GM12878 (cell line): Measurements from ENCODE around the gene FXYD3. TPM values are rescaled to one million over a fixed set of nuclear protein-coding genes. Genes with fewer than 3 reads are reported as not detected.

Source experiments
- ATAC-seq: fragments of 200-7000 bp; cut with Tn5 transposase; 3 replicates; pipeline ENCODE4 v1.9.1; 2020; ENCODE audit warnings: mild to moderate bottlenecking, moderate library complexity
- BruUV-seq: library from RNA; stranded (reverse); fragments of 400-500 nt; replicated peaks from 2 replicates; lab custom pipeline; 2021; lab: Mats Ljungman, UMichigan
- CTCF ChIA-PET: fragments of 300-600 bp; sonication (Branson Sonifier 250); formaldehyde crosslinking; extraction: SDS; loops from one replicate; lab custom pipeline; 2021; ENCODE audit warnings: inconsistent platforms; lab: Yijun Ruan, JAX
- POLR2A ChIA-PET: fragments of 350-600 bp; formaldehyde crosslinking; extraction: SDS; loops from one replicate; lab custom pipeline; 2021; ENCODE audit warnings: inconsistent platforms; lab: Charles Lee
- RAD21 ChIA-PET: fragments of 300-600 bp; sonication (Branson Sonifier 250); formaldehyde crosslinking; loops from one replicate; lab custom pipeline; 2023; ENCODE audit warnings: antibody characterized with exemption; ENCODE audit not compliant: unreplicated experiment; lab: Charles Lee
- SMC1A ChIA-PET: fragments of 300-600 bp; sonication (Branson Sonifier 250); formaldehyde crosslinking; loops from one replicate; lab custom pipeline; 2023; ENCODE audit not compliant: unreplicated experiment, uncharacterized antibody; lab: Charles Lee
- DNase-seq: peaks from one replicate; pipeline ENCODE4 v3.0.0-alpha.2; 2011; ENCODE audit warnings: low read depth, low spot score
- FAIRE-seq: peaks from 3 replicates; lab custom pipeline; 2011; peaks lifted over from hg19 to GRCh38; lab: Jason Lieb, UNC
- H2AFZ ChIP-seq: 2 replicates; pipeline ENCODE4 v1.6.0; 2011; ENCODE audit warnings: low read depth, low read length, control low read depth; ENCODE audit not compliant: control insufficient read depth
- H3K27ac ChIP-seq: 2 replicates; pipeline ENCODE4 v1.5.1; 2011; ENCODE audit warnings: control low read depth; ENCODE audit not compliant: control insufficient read depth, insufficient read depth
- H3K27me3 ChIP-seq, 2 experiments: replicated peaks in 1 of 2; 2 replicates each; pipeline versions ENCODE4 v1.6.0 to v1.6.1; 2011; ENCODE audit warnings: low read length in 1 of 2; ENCODE audit not compliant: control insufficient read depth in 2 of 2, insufficient read depth in 2 of 2
- H3K36me3 ChIP-seq, 2 experiments: 2 replicates each; pipeline ENCODE4 v1.5.1; 2011; ENCODE audit warnings: low read length in 1 of 2; ENCODE audit not compliant: control insufficient read depth in 2 of 2, insufficient read depth in 2 of 2
- H3K4me1 ChIP-seq: 2 replicates; pipeline ENCODE4 v1.6.1; 2011; ENCODE audit warnings: mild to moderate bottlenecking, low read length, moderate library complexity, mixed read lengths; ENCODE audit not compliant: control insufficient read depth, insufficient read depth
- H3K4me2 ChIP-seq: 2 replicates; pipeline ENCODE4 v1.6.0; 2011; ENCODE audit warnings: control low read depth; ENCODE audit not compliant: control insufficient read depth, insufficient read depth
- H3K4me3 ChIP-seq: fragments of 200-600 bp; sonication (generic); 2 replicates; pipeline ENCODE4 v1.5.1; 2016
- H3K79me2 ChIP-seq: 2 replicates; pipeline ENCODE4 v1.6.0; 2011; ENCODE audit warnings: low read length; ENCODE audit not compliant: control insufficient read depth, insufficient read depth
- H3K9ac ChIP-seq: 2 replicates; pipeline ENCODE4 v1.8.0; 2011; ENCODE audit warnings: low read length, control low read depth, mixed read lengths; ENCODE audit not compliant: control insufficient read depth, insufficient read depth
- H3K9me3 ChIP-seq: replicated peaks from 3 replicates; pipeline ENCODE4 v1.5.1; 2011; ENCODE audit warnings: mild to moderate bottlenecking, low read length; ENCODE audit not compliant: control insufficient read depth, insufficient read depth
- H4K20me1 ChIP-seq: 2 replicates; pipeline ENCODE4 v1.6.0; 2011; ENCODE audit not compliant: control insufficient read depth, insufficient read depth
- CREM ChIP-seq: IDR thresholded peaks from 2 replicates; pipeline ENCODE4 v1.6.1; 2014; ENCODE audit warnings: antibody characterized with exemption, low read depth
- NRF1 ChIP-seq: conservative IDR thresholded peaks from 2 replicates; pipeline ENCODE4 v1.6.1; 2011; ENCODE audit warnings: mild to moderate bottlenecking, low read depth, low read length, improper control_type of control experiment
- ZNF217 ChIP-seq: fragments of 450-650 bp; IDR thresholded peaks from 2 replicates; pipeline ENCODE4 v1.6.1; 2017; ENCODE audit warnings: antibody characterized with exemption, mild to moderate bottlenecking
- ZNF622 ChIP-seq: fragments of 450-650 bp; IDR thresholded peaks from 2 replicates; pipeline ENCODE4 v1.6.1; 2017; ENCODE audit warnings: mild to moderate bottlenecking, inconsistent platforms
- WGBS: methylation state at CpG from one replicate; pipeline ENCODE4 v1.1.6; 2016; ENCODE audit warnings: low lambda C conversion rate; ENCODE audit not compliant: insufficient replicate concordance, insufficient coverage; ENCODE audit errors: missing lambda C conversion rate; 5-methylcytosine and 5-hydroxymethylcytosine counted together
- in situ Hi-C: fragments of 300-500 bp; cut with MboI; formaldehyde crosslinking; loops from 9 replicates; pipeline ENCODE4 v1.14.3; 2018; ENCODE audit warnings: mixed read lengths
- intact Hi-C: fragments of 100-400 bp; cut with micrococcal nuclease; formaldehyde crosslinking; loops from one replicate; pipeline ENCODE4 v1.14.2; 2022; ENCODE audit not compliant: unreplicated experiment
- polyA plus RNA-seq, 11 experiments: library from polyadenylated mRNA; depleted of rRNA in 4 of 11; unstranded in 6 of 11; stranded (reverse) in 5 of 11; fragments of >200 nt; fragmentation: Nextera tagmentation in 4 of 11; fragmentation: Illumina TruSeq in 1 of 11; extraction: Ambion mirVana in 4 of 11; extraction: Trizol in 1 of 11; gene quantifications; 1 replicate in 1 of 11; 2 replicates in 10 of 11; pipeline versions ENCODE4 v1.2.1 to v1.2.3, GENCODE V29; 2011 to 2016; ENCODE audit warnings: inconsistent platforms in 2 of 11, missing spikeins in 2 of 11, low read depth in 1 of 11
- total RNA-seq, 4 experiments: library from RNA; depleted of rRNA in 3 of 4; stranded (reverse); fragments of >200 nt in 3 of 4; fragmentation: Illumina TruSeq in 1 of 4; extraction: Trizol in 1 of 4; gene quantifications; 2 replicates each; pipeline versions ENCODE4 v1.2.1 to v1.2.3, GENCODE V29; 2013 to 2021
- TF ChIP-seq, protein P1 (sequence below): IDR thresholded peaks from 2 replicates; pipeline ENCODE4 v1.6.1; 2012; ENCODE audit warnings: improper control_type of control experiment, low read depth, low read length; ENCODE audit not compliant: insufficient replicate concordance
- TF ChIP-seq, protein P2 (sequence below): fragments of 450-650 bp; IDR thresholded peaks from 2 replicates; pipeline ENCODE4 v1.6.1; 2014; ENCODE audit warnings: mild to moderate bottlenecking

Gene FXYD3
- total and polyA plus RNA-seq, 10 of the 15 experiments (the other 5 are each of a cell fraction or from before 2014, with no cell fraction given): 0.09 to 0.44 TPM; not detected in 8

- TF ChIP-seq, protein P1, sequence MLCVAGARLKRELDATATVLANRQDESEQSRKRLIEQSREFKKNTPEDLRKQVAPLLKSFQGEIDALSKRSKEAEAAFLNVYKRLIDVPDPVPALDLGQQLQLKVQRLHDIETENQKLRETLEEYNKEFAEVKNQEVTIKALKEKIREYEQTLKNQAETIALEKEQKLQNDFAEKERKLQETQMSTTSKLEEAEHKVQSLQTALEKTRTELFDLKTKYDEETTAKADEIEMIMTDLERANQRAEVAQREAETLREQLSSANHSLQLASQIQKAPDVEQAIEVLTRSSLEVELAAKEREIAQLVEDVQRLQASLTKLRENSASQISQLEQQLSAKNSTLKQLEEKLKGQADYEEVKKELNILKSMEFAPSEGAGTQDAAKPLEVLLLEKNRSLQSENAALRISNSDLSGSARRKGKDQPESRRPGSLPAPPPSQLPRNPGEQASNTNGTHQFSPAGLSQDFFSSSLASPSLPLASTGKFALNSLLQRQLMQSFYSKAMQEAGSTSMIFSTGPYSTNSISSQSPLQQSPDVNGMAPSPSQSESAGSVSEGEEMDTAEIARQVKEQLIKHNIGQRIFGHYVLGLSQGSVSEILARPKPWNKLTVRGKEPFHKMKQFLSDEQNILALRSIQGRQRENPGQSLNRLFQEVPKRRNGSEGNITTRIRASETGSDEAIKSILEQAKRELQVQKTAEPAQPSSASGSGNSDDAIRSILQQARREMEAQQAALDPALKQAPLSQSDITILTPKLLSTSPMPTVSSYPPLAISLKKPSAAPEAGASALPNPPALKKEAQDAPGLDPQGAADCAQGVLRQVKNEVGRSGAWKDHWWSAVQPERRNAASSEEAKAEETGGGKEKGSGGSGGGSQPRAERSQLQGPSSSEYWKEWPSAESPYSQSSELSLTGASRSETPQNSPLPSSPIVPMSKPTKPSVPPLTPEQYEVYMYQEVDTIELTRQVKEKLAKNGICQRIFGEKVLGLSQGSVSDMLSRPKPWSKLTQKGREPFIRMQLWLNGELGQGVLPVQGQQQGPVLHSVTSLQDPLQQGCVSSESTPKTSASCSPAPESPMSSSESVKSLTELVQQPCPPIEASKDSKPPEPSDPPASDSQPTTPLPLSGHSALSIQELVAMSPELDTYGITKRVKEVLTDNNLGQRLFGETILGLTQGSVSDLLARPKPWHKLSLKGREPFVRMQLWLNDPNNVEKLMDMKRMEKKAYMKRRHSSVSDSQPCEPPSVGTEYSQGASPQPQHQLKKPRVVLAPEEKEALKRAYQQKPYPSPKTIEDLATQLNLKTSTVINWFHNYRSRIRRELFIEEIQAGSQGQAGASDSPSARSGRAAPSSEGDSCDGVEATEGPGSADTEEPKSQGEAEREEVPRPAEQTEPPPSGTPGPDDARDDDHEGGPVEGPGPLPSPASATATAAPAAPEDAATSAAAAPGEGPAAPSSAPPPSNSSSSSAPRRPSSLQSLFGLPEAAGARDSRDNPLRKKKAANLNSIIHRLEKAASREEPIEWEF: no peak
- TF ChIP-seq NRF1: no peak
- TF ChIP-seq ZNF217: no peak
- TF ChIP-seq, protein P2, sequence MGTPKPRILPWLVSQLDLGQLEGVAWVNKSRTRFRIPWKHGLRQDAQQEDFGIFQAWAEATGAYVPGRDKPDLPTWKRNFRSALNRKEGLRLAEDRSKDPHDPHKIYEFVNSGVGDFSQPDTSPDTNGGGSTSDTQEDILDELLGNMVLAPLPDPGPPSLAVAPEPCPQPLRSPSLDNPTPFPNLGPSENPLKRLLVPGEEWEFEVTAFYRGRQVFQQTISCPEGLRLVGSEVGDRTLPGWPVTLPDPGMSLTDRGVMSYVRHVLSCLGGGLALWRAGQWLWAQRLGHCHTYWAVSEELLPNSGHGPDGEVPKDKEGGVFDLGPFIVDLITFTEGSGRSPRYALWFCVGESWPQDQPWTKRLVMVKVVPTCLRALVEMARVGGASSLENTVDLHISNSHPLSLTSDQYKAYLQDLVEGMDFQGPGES: no peak
- TF ChIP-seq, all 136 proteins: peak for 0
Measured at GRCh38 chr19:35083691-35084508, 31.7 kb upstream of the FXYD3 start (continued).

DNA sequence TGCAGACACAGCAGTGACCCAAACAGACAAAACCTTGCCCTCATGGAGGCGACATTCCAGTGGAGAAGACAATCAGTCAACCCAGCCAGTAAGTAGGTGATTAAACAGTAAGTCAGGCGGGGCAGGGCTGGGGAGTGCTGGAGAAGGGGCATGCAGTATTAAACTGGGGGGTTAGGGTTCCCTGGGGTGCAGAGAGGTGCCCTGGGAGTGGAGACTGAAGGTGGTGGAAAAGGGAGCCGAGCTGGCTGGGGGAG lies 31.2 kb upstream of the FXYD3 start:
- Histone ChIP-seq H3K36me3 (no peaks in the 10 kb centered on the region), H3K4me3 (no peak overlapping the region), H3K27me3 (no peaks in the 10 kb centered on the region; a peak in 1 of 4 replicates), H3K4me1 (peaks cover 21% of the 10 kb centered on the region), H3K9ac (no peak overlapping the region), H2AFZ (no peak overlapping the region), H4K20me1 (no peaks in the 10 kb centered on the region), H3K79me2 (no peaks in the 10 kb centered on the region), H3K4me2 (no peak overlapping the region), H3K9me3 (no peaks in the 10 kb centered on the region), H3K27ac (no peak overlapping the region)
- intact Hi-C loops (no loop called here), in situ Hi-C loops (no loop called here)
- FAIRE-seq: no peak
- no peak for DNase-seq
- ChIA-PET POLR2A (interaction anchor here (0.6 kb wide), 1 partner anchor 121 kb away, joined by 4 read pairs; no protein-coding TSS in a partner anchor), RAD21 (no interaction called here), SMC1A (interaction anchor here (1.0 kb wide), 1 partner anchor 18 kb away, joined by 5 read pairs; no protein-coding TSS in a partner anchor), CTCF (interaction anchor here (2.6 to 4.4 kb wide), 3 partner anchors 14 to 41 kb away, joined by 13 to 66 read pairs (median 21); no protein-coding TSS in a partner anchor)
- no TSS peak for BruUV-seq
- 56% methylated on average over 2 of the region's 3 CpGs for WGBS
- TF ChIP-seq ZNF622 (no peak), CREM (no peak)
- ATAC-seq: no peak
